HK-2 (cell line): Measurements from ENCODE around the gene SLC15A1.

Experiments used
- DNase-seq: peaks from one replicate; pipeline ENCODE4 v3.0.0-alpha.2; 2018; ENCODE audit not compliant: unreplicated experiment

The SLC15A1 gene, protein sequence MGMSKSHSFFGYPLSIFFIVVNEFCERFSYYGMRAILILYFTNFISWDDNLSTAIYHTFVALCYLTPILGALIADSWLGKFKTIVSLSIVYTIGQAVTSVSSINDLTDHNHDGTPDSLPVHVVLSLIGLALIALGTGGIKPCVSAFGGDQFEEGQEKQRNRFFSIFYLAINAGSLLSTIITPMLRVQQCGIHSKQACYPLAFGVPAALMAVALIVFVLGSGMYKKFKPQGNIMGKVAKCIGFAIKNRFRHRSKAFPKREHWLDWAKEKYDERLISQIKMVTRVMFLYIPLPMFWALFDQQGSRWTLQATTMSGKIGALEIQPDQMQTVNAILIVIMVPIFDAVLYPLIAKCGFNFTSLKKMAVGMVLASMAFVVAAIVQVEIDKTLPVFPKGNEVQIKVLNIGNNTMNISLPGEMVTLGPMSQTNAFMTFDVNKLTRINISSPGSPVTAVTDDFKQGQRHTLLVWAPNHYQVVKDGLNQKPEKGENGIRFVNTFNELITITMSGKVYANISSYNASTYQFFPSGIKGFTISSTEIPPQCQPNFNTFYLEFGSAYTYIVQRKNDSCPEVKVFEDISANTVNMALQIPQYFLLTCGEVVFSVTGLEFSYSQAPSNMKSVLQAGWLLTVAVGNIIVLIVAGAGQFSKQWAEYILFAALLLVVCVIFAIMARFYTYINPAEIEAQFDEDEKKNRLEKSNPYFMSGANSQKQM

DNA sequence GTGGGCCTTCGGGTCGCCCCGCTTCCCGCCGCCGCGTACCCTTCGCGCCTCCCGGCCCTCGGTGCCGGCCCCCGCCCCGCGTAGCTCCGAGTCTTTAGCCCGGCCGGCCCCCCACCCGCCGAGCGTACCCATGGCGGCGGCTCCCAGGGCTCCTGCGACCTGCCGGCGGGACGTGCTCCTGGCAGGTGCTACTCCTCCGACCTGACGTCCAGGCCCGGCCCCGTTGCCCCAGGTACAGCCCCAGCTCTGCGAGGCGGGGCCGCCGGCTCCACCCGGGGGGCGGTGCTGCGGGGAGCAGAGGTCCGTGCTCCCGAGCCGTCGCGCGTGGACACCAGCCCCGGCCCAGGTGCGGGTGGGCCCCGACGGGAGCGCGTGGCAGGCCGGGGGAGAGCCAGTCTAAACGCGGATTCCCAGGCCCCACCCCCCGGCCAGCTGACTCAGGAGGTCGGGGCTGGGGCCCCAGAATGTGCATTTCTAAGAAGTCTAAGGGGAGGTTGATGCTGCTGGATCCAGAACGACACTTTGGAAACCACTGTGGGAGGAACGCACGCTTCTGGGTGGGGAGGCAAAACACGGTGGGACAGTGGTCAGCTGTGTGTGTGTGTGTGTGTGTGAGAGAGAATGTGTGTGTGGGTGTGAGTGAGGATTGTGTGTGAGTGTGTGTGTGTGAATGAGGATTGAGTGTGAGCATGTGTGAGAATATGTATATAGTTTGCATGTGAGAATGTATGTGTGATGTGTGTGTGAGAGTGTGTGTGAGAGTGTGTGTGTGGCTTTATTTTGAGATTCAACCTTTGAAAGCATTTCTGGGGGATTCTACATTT is at the start of gene SLC15A1:
TSS of gene SLC15A1 (minus strand) at position 206 of the 824 bp plus-strand sequence. CDS start at position 132, 74 bp downstream.
- no peak for DNase-seq

DNA sequence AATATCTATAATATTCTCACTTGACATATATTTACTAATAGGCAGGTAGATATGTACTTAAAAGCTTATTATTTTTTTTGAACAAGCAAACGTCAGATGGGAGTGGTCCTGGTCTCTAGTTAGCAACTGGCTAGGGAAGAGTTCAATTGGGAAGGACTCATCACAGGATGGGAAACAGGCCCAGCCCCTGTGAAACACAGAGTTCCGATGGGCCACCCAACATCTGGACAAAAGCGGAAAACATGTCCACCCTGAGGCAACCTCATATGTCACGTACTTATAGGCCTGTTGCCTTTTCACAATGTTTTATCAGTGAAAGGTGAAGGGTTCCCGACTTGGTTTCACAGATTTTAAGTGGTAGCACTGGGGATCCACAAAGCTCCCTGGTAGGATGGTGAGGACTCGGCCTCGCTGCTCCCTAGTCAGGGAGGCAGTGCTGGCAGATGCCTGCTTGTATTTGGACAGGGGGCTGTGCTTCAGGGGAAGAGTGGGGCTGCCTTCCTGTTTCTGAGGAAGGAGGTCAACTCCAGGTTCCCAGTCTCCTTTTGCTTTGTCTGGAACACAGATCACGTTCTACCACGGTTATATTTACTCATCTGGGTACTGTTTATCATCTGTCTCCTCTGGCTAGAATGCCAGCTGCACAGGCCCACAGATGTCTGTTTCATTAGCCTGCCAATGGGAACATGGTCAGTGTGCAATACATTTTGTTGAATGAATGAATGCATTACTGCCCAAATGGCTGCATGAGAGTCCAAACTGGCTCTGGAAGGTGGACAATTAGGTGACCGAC is 49.4 kb upstream of the SLC15A1 start:
- DNase-seq, result no peak

- no peak for DNase-seq
Observed at GRCh38 chr13:98800078-98800477, 47.6 kb upstream of the SLC15A1 start.

GRCh38 chr13:98798849-98799645 is 46.6 kb upstream of the SLC15A1 start:
- DNase-seq, result no peak

DNA sequence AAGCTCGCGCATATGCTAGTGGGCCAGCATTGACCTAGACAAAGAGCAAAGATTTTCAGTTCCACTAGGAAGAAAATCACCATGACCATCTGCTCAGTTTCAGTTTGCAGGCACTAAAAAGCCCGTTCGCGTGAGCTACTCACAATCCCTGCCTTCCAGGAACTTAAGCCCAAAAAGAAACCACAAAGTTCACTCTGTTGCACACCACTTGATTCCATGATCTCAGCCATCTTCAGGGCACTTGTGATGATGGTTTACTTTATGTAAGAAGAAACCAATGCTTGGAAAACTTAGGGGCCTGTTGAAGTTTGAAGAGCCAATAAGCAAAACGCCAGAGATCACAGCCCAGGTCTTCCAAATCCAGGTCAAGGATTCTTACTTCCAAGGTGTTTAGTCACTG is 45.0 kb upstream of the SLC15A1 start:
- no peak for DNase-seq

DNA sequence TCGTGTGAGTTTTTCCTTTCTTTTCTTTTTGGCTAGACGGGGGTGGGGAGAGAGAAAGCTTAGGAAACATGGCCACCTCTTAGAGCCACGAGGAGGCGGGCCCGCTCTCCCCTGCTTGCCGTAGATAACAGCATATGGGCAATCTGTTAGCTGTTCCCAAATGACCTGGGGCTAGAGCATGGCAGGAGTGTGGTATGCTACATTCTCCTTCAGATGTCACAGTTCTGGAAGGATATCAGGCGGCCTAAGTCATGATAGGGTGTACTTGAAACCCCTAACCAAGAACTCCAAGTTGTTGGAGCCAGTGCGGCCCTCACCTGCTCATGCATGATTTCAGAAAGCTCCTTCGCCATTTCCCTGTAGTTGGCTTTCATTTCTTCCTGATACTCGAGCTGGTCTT is 44.3 kb upstream of the SLC15A1 start:
- no peak for DNase-seq

DNA sequence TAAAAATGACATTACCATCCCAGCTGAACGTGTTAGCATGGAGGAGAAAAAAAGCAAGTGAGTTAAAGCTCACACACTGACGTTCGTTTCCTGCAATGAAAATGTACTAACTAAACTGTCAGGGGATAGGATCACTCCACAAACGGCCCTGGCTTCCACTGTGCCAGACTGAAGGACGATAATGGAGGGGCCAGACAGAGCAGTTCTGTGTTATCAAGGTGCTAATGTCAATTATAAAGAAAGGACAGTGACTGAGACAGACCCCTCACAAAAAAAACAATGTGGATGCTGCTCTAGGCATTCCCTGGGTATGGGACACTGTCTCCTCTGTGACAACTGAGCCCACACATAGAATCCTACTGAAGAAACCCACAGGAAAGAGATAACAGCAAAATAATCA is 43.7 kb upstream of the SLC15A1 start:
- no peak for DNase-seq

GRCh38 chr13:98795220-98795619 is 42.7 kb upstream of the SLC15A1 start:
- no peak for DNase-seq

DNA sequence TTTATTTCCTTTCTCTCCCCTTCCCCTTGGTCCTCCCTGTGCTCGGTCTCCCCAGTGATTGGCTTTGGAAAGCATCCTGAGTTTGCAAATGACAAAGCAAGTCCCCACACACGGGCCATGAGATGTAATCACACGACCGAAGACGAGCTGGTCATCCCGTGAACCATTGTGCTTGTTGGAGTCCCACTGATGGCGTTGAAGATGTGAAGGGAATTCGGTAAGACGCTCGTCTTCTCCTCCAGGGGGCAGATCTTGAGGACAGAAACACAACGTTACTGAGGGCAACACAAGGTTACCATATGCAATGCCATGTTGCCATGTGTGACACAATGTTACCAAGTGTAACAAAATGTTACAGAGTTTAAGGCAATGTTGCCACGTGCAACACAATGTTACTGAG is 42.0 kb upstream of the SLC15A1 start:
- no peak for DNase-seq

- no peak for DNase-seq
Observed at GRCh38 chr13:98792785-98793495, 40.5 kb upstream of the SLC15A1 start.

DNA sequence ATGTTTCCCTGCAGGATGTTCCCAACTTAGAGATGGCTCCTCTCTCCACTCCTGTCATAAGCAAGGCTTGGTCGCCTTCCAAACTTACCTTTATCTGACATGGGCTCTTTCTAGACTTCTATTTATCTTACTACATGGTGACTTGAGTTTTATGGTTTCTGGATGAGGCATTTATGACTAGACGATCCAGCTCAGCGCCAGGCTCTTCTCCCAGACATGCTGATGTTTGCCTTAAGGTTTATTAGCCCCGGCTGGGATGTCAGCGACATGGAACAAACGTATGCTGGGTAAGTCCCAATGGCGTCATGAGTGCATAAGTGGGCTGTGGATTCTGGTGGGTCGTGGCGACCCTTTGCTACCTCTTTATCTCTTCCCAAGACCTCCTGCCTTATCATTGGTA is 39.8 kb upstream of the SLC15A1 start:
- DNase-seq, result no peak

GRCh38 chr13:98791611-98792010 is 39.1 kb upstream of the SLC15A1 start:
- DNase-seq, result no peak

DNA sequence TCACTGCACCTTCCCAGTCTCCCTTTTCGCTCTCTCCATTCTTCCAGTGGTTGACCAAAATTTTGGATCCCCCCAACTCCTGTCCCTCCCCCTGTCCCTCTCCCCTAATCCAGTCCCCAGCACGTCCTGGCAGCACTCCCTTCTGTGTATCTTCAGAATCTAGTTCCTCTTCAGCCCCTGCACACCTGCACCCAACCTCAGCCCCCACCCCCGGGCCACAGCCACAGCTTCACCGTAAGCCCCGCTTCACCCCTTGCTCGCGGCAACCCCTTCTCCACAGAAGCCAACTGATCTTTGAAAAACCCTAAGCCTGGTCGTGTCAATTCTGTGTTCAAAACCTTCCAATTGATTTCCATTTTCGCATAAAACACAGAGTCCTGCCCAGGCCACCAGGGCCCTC is 35.5 kb upstream of the SLC15A1 start:
- no peak for DNase-seq

- no peak for DNase-seq
Observed at GRCh38 chr13:98787173-98787572, 34.7 kb upstream of the SLC15A1 start.

GRCh38 chr13:98786023-98786422 is 33.6 kb upstream of the SLC15A1 start:
- no peak for DNase-seq

DNA sequence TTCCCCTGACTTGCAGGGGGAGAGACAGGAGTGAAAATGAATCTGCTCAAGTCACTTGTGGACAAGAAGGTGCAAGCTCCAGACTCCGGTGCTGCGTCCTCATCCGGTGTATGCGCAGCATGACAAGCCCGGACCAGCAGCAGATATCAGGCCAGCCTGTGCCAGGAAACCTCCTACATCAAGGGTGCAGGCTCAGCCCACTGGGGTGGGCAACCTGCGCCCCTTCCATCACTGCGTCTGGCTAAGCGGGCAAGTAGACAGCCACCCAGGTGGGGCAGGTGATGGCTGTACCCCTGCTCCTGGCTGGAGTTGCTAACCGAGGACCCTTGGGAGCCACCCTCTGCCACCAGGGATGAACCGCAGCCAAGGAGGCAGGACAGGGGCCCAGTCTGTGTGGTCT is 32.9 kb upstream of the SLC15A1 start:
- no peak for DNase-seq

GRCh38 chr13:98784666-98785065 is 32.2 kb upstream of the SLC15A1 start:
- no peak for DNase-seq

DNA sequence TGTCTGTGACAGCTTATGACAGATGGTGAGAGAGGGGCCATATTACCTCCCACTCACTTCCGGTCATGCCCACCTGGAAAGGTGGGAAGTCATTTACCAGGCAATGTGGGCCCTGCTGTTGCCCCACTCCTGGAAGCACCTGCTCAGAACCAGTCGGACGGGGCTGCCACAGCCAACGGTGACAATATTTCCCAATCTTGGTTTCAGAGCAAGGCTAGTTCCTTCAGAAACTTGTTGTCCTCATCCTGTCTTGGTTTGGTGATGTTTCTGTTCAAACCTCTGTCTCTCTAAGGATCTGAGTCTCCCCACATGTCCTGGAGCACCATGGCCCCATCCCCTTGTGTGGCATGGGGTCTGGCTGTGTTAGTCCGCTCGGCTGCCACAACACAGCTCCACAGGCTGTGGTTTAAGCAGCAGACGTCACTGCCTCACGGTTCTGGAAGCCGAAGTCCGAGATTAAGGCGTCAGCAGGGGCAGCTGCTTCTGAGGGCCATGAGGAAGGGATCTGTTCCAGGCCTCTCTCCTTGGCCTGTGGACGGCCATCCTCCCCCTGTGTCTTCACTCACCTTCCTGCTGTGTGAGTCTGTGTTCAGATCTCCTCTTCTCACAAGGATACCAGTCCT is 31.5 kb upstream of the SLC15A1 start:
- no peak for DNase-seq

DNA sequence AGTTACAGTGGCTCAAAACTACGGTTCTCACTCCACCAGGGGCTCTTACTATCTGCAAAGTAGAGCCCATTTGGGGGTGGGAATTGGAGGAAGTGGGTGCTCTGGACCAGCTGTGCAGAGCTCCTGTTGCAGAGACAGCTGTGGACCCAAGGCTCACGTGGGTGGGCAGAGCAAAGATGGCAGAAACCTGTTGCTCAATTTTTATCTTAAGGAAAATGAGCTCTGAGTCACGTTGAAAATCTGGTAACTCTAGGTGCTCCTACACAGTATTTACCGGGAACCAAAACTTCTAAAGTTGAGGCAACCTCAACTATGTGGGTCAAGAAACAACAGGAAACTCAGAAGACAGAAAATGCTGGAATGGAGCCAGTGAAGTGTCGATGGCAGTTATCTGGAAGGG is 30.2 kb upstream of the SLC15A1 start:
- DNase-seq, result no peak

GRCh38 chr13:98781905-98782304 is 29.4 kb upstream of the SLC15A1 start:
- no peak for DNase-seq
